Cardiac muscle cell (in vitro differentiated cells and primary cell): ENCODE measurements around the gene ARHGAP1. TPM values are rescaled to one million over a fixed set of nuclear protein-coding genes. Genes with fewer than 3 reads are reported as not detected.
"Not testable (repeated sequence)": the region's sequence is repeated elsewhere in the genome, so short reads cannot be mapped to it uniquely, and the experiment has no call there.

Source experiments
- DNase-seq, 2 donors: peaks; one replicate each; pipeline versions ENCODE4 v3.0.0 to v3.0.0-alpha.2; 2010 to 2017; ENCODE audit warnings: low read depth in 1 of 2, low spot score in 1 of 2
- H3K27ac ChIP-seq: fragments of 200-600 bp; sonication (generic); 2 replicates; pipeline ENCODE4 v1.5.1; 2016
- H3K27me3 ChIP-seq: fragments of 200-600 bp; sonication (generic); 2 replicates; pipeline ENCODE4 v1.6.0; 2016; ENCODE audit warnings: control low read depth
- H3K36me3 ChIP-seq: fragments of 200-600 bp; sonication (generic); 2 replicates; pipeline ENCODE4 v1.5.1; 2016; ENCODE audit warnings: control low read depth
- H3K4me1 ChIP-seq: fragments of 200-600 bp; sonication (generic); 2 replicates; pipeline ENCODE4 v1.8.1; 2017; ENCODE audit warnings: low read depth, mild to moderate bottlenecking, mixed run types
- H3K4me3 ChIP-seq: fragments of 200-600 bp; sonication (generic); 2 replicates; pipeline ENCODE4 v1.5.1; 2016; ENCODE audit warnings: mild to moderate bottlenecking
- H3K9me3 ChIP-seq: fragments of 200-600 bp; sonication (generic); 2 replicates; pipeline ENCODE4 v1.5.1; 2017; ENCODE audit warnings: low read depth, mild to moderate bottlenecking, control low read depth
- CTCF ChIP-seq: IDR thresholded peaks from 2 replicates; pipeline ENCODE4 v1.5.1; 2012; ENCODE audit warnings: low read depth, mild to moderate bottlenecking, low read length
- polyA plus RNA-seq: library from polyadenylated mRNA; unstranded; fragments of >200 nt; fragmentation: Nextera tagmentation; extraction: Ambion mirVana; gene quantifications from 2 replicates; pipeline ENCODE4 v1.2.1, GENCODE V29; 2016
- total RNA-seq: library from RNA; depleted of rRNA; stranded (reverse); fragments of >200 nt; gene quantifications from 2 replicates; pipeline ENCODE4 v1.2.3, GENCODE V29; 2016

Gene ARHGAP1
- total and polyA plus RNA-seq, 2 experiments from 2014 or later = 59.3 to 149 TPM

- no peak for TF ChIP-seq CTCF
- H3K4me1 ChIP-seq = no peaks in the 10 kb centered on the region
- no peaks in the 10 kb centered on the region for H3K27me3 ChIP-seq
- no peak overlapping the region for H3K27ac ChIP-seq
- no peak overlapping the region for H3K4me3 ChIP-seq
- no peak for DNase-seq
- H3K9me3 ChIP-seq = no peaks in the 10 kb centered on the region
- no peaks in the 10 kb centered on the region for H3K36me3 ChIP-seq
Measured at GRCh38 chr11:46712874-46713576, 12.6 kb upstream of the ARHGAP1 start.

GRCh38 chr11:46711303-46711702, 10.9 kb upstream of the ARHGAP1 start:
- no peak overlapping the region for H3K27ac ChIP-seq
- peaks cover 2% of the 10 kb centered on the region for H3K36me3 ChIP-seq
- H3K4me1 ChIP-seq = no peaks in the 10 kb centered on the region
- H3K4me3 ChIP-seq = no peak overlapping the region
- H3K9me3 ChIP-seq = no peaks in the 10 kb centered on the region
- no peak for TF ChIP-seq CTCF
- no peaks in the 10 kb centered on the region for H3K27me3 ChIP-seq
- DNase-seq = no peak

- H3K27ac ChIP-seq = no peak overlapping the region
Measured at GRCh38 chr11:46710821-46711269, 10.4 kb upstream of the ARHGAP1 start.

GRCh38 chr11:46709351-46709750, 8.9 kb upstream of the ARHGAP1 start:
- H3K4me3 ChIP-seq, H3K27me3 ChIP-seq, DNase-seq, H3K27ac ChIP-seq, H3K9me3 ChIP-seq, H3K4me1 ChIP-seq: not testable (repeated sequence)
- H3K36me3 ChIP-seq = peaks cover 13% of the 10 kb centered on the region

More at GRCh38 chr11:46710821-46711269, 10.4 kb upstream of the ARHGAP1 start:
- Histone ChIP-seq H3K27me3 (no peaks in the 10 kb centered on the region), H3K9me3 (no peaks in the 10 kb centered on the region), H3K4me1 (no peaks in the 10 kb centered on the region), H3K4me3 (no peak overlapping the region), H3K36me3 (peaks cover 5% of the 10 kb centered on the region)
- no peak for TF ChIP-seq CTCF
- peak in 1 of 2 donors; percentile 93 for DNase-seq

- Histone ChIP-seq H3K4me1 (peaks cover under 1% of the 10 kb centered on the region), H3K36me3 (peaks cover 18% of the 10 kb centered on the region), H3K27me3 (no peaks in the 10 kb centered on the region), H3K27ac (no peak overlapping the region), H3K4me3 (no peak overlapping the region), H3K9me3 (no peaks in the 10 kb centered on the region)
- no peak for DNase-seq
- TF ChIP-seq CTCF = no peak
Measured at GRCh38 chr11:46706886-46707285, 6.5 kb upstream of the ARHGAP1 start.

GRCh38 chr11:46705070-46705688, 4.8 kb upstream of the ARHGAP1 start:
- H3K36me3 ChIP-seq = peaks cover 18% of the 10 kb centered on the region
- DNase-seq = no peak
- no peaks in the 10 kb centered on the region for H3K27me3 ChIP-seq
- peaks cover 4% of the 10 kb centered on the region for H3K4me1 ChIP-seq
- H3K4me3 ChIP-seq = no peak overlapping the region
- TF ChIP-seq CTCF = no peak
- no peak overlapping the region for H3K27ac ChIP-seq
- H3K9me3 ChIP-seq = no peaks in the 10 kb centered on the region
